Measurements from ENCODE around the gene WNT5B. TPM values are rescaled to one million over a fixed set of nuclear protein-coding genes. Genes with fewer than 3 reads are reported as not detected.

Gene WNT5B
- total and polyA plus RNA-seq, 2 donors (not counting 1 experiment from before 2014, with no cell fraction given) = 0.33 to 0.57 TPM

DNA sequence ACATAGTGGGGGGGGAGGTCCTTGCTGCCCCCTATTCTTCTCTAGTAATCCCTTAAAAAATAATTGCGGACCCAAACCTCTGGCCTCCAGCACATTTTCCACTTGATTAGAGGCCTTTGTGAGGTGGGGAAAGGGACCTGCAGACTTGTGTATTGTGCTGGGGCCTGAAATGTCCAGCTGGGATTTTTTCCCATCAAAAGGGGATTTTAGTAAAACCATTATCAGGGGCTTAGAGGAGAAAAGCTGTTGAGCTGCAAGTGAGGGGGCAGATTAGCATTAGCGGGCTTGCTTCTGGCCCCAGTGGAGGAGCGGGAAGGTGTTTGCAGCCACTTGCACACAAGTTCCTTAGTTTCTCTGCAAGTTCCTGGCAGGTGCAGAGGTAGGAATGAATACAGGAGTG lies 48.5 kb upstream of the WNT5B start:
- POLR2A ChIA-PET = no interaction called here
- Mint-ChIP-seq H3K9me3 (ENCODE audit: insufficient read depth) (no peaks in the 10 kb centered on the region), H3K4me1 (peaks cover 9% of the 10 kb centered on the region), H3K27me3 (no peaks in the 10 kb centered on the region), H3K27ac (peak overlapping the region; percentile 41), H3K4me3 (no peak overlapping the region)
- ATAC-seq (ENCODE audit: low read depth) = no peak
- 97% methylated on average over 2 of the region's 3 CpGs for WGBS (ENCODE audit: insufficient coverage)
- H3K9ac ChIP-seq (ENCODE audit: low read length) = no peak overlapping the region
- H3K36me3 ChIP-seq (replicated peaks in 1 of 2; ENCODE audit: control extremely low read depth in 1 of 2, control insufficient read depth in 1 of 2, extremely low read depth in 1 of 2, insufficient read depth in 2 of 2, low read length in 1 of 2) = no peaks in the 10 kb centered on the region
- H3K79me2 ChIP-seq (ENCODE audit: control insufficient read depth, insufficient read depth, low read length) = peaks cover 6% of the 10 kb centered on the region
- H3K4me1 ChIP-seq (ENCODE audit: control insufficient read depth in 2 of 2, insufficient read depth in 2 of 2, low read length in 2 of 2) = peaks cover 6 to 7% of the 10 kb centered on the region in 2 donors
- no peaks in the 10 kb centered on the region for H3K27me3 ChIP-seq (replicated peaks in 1 of 4; ENCODE audit: control extremely low read depth in 1 of 4, control insufficient read depth in 3 of 4, insufficient read depth in 4 of 4, low read length in 3 of 4)
- H3K4me2 ChIP-seq (replicated peaks; ENCODE audit: low read depth, low read length, poor library complexity, severe bottlenecking) = no peak overlapping the region
- no peak overlapping the region for H3K4me3 ChIP-seq (ENCODE audit: control extremely low read depth in 1 of 5, extremely low read depth in 1 of 5, insufficient read depth in 1 of 5, low read depth in 2 of 5, low read length in 4 of 5)
- no peak for TF ChIP-seq EZH2 (IDR thresholded peaks at IDR 0.05; ENCODE audit: borderline replicate concordance, insufficient read depth, low read depth, low read length, poor library complexity, severe bottlenecking)
- TF ChIP-seq, protein P1, sequence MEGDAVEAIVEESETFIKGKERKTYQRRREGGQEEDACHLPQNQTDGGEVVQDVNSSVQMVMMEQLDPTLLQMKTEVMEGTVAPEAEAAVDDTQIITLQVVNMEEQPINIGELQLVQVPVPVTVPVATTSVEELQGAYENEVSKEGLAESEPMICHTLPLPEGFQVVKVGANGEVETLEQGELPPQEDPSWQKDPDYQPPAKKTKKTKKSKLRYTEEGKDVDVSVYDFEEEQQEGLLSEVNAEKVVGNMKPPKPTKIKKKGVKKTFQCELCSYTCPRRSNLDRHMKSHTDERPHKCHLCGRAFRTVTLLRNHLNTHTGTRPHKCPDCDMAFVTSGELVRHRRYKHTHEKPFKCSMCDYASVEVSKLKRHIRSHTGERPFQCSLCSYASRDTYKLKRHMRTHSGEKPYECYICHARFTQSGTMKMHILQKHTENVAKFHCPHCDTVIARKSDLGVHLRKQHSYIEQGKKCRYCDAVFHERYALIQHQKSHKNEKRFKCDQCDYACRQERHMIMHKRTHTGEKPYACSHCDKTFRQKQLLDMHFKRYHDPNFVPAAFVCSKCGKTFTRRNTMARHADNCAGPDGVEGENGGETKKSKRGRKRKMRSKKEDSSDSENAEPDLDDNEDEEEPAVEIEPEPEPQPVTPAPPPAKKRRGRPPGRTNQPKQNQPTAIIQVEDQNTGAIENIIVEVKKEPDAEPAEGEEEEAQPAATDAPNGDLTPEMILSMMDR (IDR thresholded peaks at IDR 0.05) = no peak
- CTCF ChIA-PET = interaction anchor here (1.7 to 4.5 kb wide), 3 partner anchors 10 to 463 kb away, joined by 4 to 256 read pairs (median 11); no protein-coding TSS in a partner anchor
- H3K27ac ChIP-seq (ENCODE audit: low read length in 2 of 2) = no peak overlapping the region
- no peak overlapping the region for H2AFZ ChIP-seq (ENCODE audit: insufficient read depth, low read depth, low read length, poor library complexity, severe bottlenecking)
- intact Hi-C loops (cut with micrococcal nuclease) = no loop called here
- H4K20me1 ChIP-seq (ENCODE audit: control insufficient read depth, insufficient read depth, low read length, poor library complexity, severe bottlenecking) = no peaks in the 10 kb centered on the region
- no peaks in the 10 kb centered on the region for H3K9me3 ChIP-seq (ENCODE audit: control extremely low read depth in 1 of 3, control insufficient read depth in 2 of 3, insufficient read depth in 1 of 3, low read length in 2 of 3)
- no peak for DNase-seq

DNA sequence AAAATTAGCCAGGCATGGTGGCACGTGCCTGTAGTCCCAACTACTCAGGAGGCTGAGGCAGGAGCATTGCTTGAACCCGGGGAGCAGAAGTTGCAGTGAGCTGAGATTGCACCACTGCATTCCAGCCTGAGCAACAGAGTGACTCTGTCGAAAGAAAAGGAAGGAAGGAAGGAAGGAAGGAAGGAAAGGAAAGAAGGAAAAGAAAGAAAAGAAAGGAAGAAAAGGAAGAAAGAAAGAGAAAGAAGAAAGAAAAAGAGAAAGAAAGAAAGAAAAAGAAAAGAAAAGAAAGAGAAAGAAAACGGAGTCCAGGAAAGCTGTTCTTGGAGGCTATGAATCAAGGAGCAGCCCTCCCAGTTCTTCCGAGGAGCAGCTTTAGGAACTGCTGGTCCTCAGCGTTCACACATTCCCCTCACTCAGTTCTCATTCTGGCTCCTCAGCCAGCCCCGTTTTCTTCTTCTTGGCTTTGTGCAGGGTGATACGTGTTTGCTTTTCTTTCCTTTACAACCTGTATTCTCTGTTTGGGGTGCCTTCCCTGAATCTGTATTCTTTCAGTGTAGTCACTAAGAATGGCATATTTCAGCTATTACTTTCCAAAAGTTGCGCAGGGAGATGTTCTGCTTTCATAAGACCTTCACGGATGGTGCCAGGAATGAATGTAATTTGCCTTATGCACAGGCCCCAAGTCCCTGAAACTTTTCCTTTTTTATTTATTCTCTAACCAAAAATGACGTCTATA lies 46.9 kb upstream of the WNT5B start:
- Mint-ChIP-seq H3K27me3 (no peaks in the 10 kb centered on the region), H3K4me1 (peaks cover 9% of the 10 kb centered on the region), H3K27ac (no peak overlapping the region), H3K4me3 (no peak overlapping the region), H3K9me3 (ENCODE audit: insufficient read depth) (no peaks in the 10 kb centered on the region)
- Histone ChIP-seq H3K27me3 (replicated peaks in 1 of 4; ENCODE audit: control extremely low read depth in 1 of 4, control insufficient read depth in 3 of 4, insufficient read depth in 4 of 4, low read length in 3 of 4) (no peaks in the 10 kb centered on the region), H3K4me3 (ENCODE audit: control extremely low read depth in 1 of 5, extremely low read depth in 1 of 5, insufficient read depth in 1 of 5, low read depth in 2 of 5, low read length in 4 of 5) (no peak overlapping the region), H3K27ac (ENCODE audit: low read length in 2 of 2) (no peak overlapping the region), H3K79me2 (ENCODE audit: control insufficient read depth, insufficient read depth, low read length) (peaks cover 6% of the 10 kb centered on the region), H3K4me1 (ENCODE audit: control insufficient read depth in 2 of 2, insufficient read depth in 2 of 2, low read length in 2 of 2) (peaks cover 6 to 7% of the 10 kb centered on the region in 2 donors), H3K9me3 (ENCODE audit: control extremely low read depth in 1 of 3, control insufficient read depth in 2 of 3, insufficient read depth in 1 of 3, low read length in 2 of 3) (no peaks in the 10 kb centered on the region), H2AFZ (ENCODE audit: insufficient read depth, low read depth, low read length, poor library complexity, severe bottlenecking) (no peak overlapping the region), H3K9ac (ENCODE audit: low read length) (no peak overlapping the region), H3K4me2 (replicated peaks; ENCODE audit: low read depth, low read length, poor library complexity, severe bottlenecking) (no peak overlapping the region), H4K20me1 (ENCODE audit: control insufficient read depth, insufficient read depth, low read length, poor library complexity, severe bottlenecking) (no peaks in the 10 kb centered on the region), H3K36me3 (replicated peaks in 1 of 2; ENCODE audit: control extremely low read depth in 1 of 2, control insufficient read depth in 1 of 2, extremely low read depth in 1 of 2, insufficient read depth in 2 of 2, low read length in 1 of 2) (peaks cover 2 to 3% of the 10 kb centered on the region in 2 experiments)
- DNase-seq (no peak), ATAC-seq (ENCODE audit: low read depth) (no peak)
- TF ChIP-seq EZH2 (IDR thresholded peaks at IDR 0.05; ENCODE audit: borderline replicate concordance, insufficient read depth, low read depth, low read length, poor library complexity, severe bottlenecking) = no peak
- TF ChIP-seq, protein P1 (IDR thresholded peaks at IDR 0.05) = no peak
- ChIA-PET POLR2A (interaction anchor here (1.8 kb wide), 1 partner anchor 464 kb away, joined by 4 read pairs; no protein-coding TSS in a partner anchor), CTCF (interaction anchor here (0.8 to 4.5 kb wide), 13 partner anchors 8 to 1011 kb away, joined by 3 to 256 read pairs (median 10); partner anchors contain the start of gene FBXL14)
- intact Hi-C loops (cut with micrococcal nuclease) = no loop called here
- 94% methylated on average over 7 of the region's 11 CpGs for WGBS (ENCODE audit: insufficient coverage)
